Gastroesophageal sphincter (tissue), 3 donors: ENCODE measurements around the gene C12orf42.

Experiments used
- CTCF ChIP-seq, 4 experiments: fragments of 200-600 bp in 2 of 4; fragments of 450-650 bp in 2 of 4; sonication (generic) in 1 of 4; IDR thresholded peaks; one replicate each; pipeline ENCODE4 v1.5.1; 2017 to 2019; ENCODE audit warnings: antibody characterized with exemption in 4 of 4, mild to moderate bottlenecking in 2 of 4, moderate library complexity in 2 of 4
- EP300 ChIP-seq: sonication (generic); formaldehyde crosslinking; IDR thresholded peaks from one replicate; pipeline ENCODE4 v1.6.1; 2017; ENCODE audit warnings: antibody characterized with exemption, mild to moderate bottlenecking
- POLR2A ChIP-seq, 2 donors: fragments of 450-650 bp; IDR thresholded peaks; one replicate each; pipeline ENCODE4 v1.6.1; 2017; ENCODE audit warnings: antibody characterized with exemption in 2 of 2, mild to moderate bottlenecking in 2 of 2, moderate library complexity in 1 of 2
- POLR2AphosphoS5 ChIP-seq: sonication (generic); formaldehyde crosslinking; IDR thresholded peaks from one replicate; pipeline ENCODE4 v1.6.1; 2017; ENCODE audit warnings: antibody characterized with exemption

- TF ChIP-seq CTCF (IDR thresholded peaks at IDR 0.05), result no peak
- no peak for TF ChIP-seq POLR2A (IDR thresholded peaks at IDR 0.05)
- no peak for TF ChIP-seq POLR2AphosphoS5
- TF ChIP-seq EP300, result no peak
Observed at GRCh38 chr12:103520686-103521215, 25.0 kb upstream of the C12orf42 start.
